ENCODE measurements around the gene LYPD6B. TPM values are rescaled to one million over a fixed set of nuclear protein-coding genes. Genes with fewer than 3 reads are reported as not detected.

The LYPD6B gene
- total and polyA plus RNA-seq, 2 experiments from 2014 or later: 1.7 to 3.6 TPM

GRCh38 chr2:149068996-149069888 lies 30.7 kb downstream of the LYPD6B start (continued):
- TF ChIP-seq ZNF462 (CRISPR knock-in tag; IDR thresholded peaks at IDR 0.05): no peak
- no peak for TF ChIP-seq REST (IDR thresholded peaks at IDR 0.05; ENCODE audit: unreplicated experiment)
- TF ChIP-seq STAT1 (IDR thresholded peaks at IDR 0.05; ENCODE audit: unreplicated experiment): no peak
- TF ChIP-seq NANOG (IDR thresholded peaks at IDR 0.05; ENCODE audit: borderline replicate concordance): no peak
- no peak for TF ChIP-seq ETS1 (IDR thresholded peaks at IDR 0.05)
